ENCODE results near the gene BRD7.

GRCh38 chr16:50360033-50360778, 8.6 kb downstream of the BRD7 start:
- TF ChIP-seq, protein P1, sequence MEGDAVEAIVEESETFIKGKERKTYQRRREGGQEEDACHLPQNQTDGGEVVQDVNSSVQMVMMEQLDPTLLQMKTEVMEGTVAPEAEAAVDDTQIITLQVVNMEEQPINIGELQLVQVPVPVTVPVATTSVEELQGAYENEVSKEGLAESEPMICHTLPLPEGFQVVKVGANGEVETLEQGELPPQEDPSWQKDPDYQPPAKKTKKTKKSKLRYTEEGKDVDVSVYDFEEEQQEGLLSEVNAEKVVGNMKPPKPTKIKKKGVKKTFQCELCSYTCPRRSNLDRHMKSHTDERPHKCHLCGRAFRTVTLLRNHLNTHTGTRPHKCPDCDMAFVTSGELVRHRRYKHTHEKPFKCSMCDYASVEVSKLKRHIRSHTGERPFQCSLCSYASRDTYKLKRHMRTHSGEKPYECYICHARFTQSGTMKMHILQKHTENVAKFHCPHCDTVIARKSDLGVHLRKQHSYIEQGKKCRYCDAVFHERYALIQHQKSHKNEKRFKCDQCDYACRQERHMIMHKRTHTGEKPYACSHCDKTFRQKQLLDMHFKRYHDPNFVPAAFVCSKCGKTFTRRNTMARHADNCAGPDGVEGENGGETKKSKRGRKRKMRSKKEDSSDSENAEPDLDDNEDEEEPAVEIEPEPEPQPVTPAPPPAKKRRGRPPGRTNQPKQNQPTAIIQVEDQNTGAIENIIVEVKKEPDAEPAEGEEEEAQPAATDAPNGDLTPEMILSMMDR (conservative IDR thresholded peaks at IDR 0.05; ENCODE audit: low read length), result no peak
- no peak for TF ChIP-seq EZH2phosphoT487 (IDR thresholded peaks at IDR 0.05; ENCODE audit: borderline replicate concordance)

Data from Loucy (cell line).